Mucosa of descending colon (tissue), 3 donors: ENCODE results near the gene ZNF804B. TPM values are rescaled to one million over a fixed set of nuclear protein-coding genes. Genes with fewer than 3 reads are reported as not detected.

Source experiments
- ATAC-seq: fragments of 200-7000 bp; cut with Tn5 transposase; one replicate; pipeline ENCODE4 v1.9.1; 2020; ENCODE audit warnings: mild to moderate bottlenecking, moderate library complexity
- DNase-seq, 3 donors: peaks; one replicate each; pipeline ENCODE4 v3.0.0-alpha.2; 2020
- H3K36me3 ChIP-seq: fragments of 200-600 bp; one replicate; pipeline ENCODE4 v1.8.0; 2021; ENCODE audit warnings: low read depth, mild to moderate bottlenecking
- H3K4me1 ChIP-seq: fragments of 200-600 bp; one replicate; pipeline ENCODE4 v1.8.0; 2021; ENCODE audit warnings: low read depth, mild to moderate bottlenecking
- H3K4me3 ChIP-seq: fragments of 200-600 bp; one replicate; pipeline ENCODE4 v1.8.0; 2021; ENCODE audit warnings: mild to moderate bottlenecking
- H3K9me3 ChIP-seq: fragments of 200-600 bp; one replicate; pipeline ENCODE4 v1.8.0; 2021; ENCODE audit warnings: mild to moderate bottlenecking
- intact Hi-C, 2 donors: fragments of 100-400 bp; cut with DNase I in 1 of 2; cut with micrococcal nuclease in 1 of 2; formaldehyde crosslinking; loops; one replicate each; pipeline versions ENCODE4 v1.11.0 to v1.11.1; 2022; cut with DNase I, micrococcal nuclease
- total RNA-seq, 3 donors: library from RNA; stranded (reverse); fragmentation: NEBNext Ultra II Directional in 2 of 3; extraction: Animal tissue kit (Norgen Biotek cat#: 25700) in 2 of 3; gene quantifications; one replicate each; pipeline versions ENCODE4 v1.2.1 to v1.2.4, GENCODE V29; 2021 to 2023
- TF ChIP-seq, protein P1 (sequence below): fragments of 200-600 bp; IDR thresholded peaks from one replicate; pipeline ENCODE4 v1.8.0; 2022; ENCODE audit warnings: antibody characterized with exemption, mild to moderate bottlenecking
- donor health status: DM: no; HTN: no; CAD: no; lungs with moderate emphysema.
- donor health status: DM: no; HTN: no; CAD: no.
- donor health status: DM: no; HTN: yes; CAD: no.

The ZNF804B gene
- total RNA-seq, 3 donors from 2014 or later = 0.06 TPM; not detected in 2

DNA sequence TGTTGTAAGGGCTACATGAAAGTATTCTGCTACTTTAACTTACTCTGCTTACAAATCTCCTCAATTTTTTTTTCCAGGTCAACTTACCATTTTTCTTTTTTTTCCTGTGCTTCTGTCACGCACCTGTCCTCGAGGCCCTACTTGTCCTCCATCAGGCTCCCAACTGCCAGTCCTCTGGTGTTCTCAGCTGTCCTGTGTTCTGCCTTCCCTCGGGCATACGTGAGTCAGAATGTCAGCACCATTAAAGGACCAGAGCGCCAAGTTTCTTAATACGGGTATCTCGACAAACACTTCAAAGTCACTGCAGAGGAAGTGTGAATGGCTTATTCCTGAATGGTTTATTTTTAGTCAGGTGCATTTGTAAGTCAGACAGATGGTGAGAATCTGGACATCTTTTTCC is 36.1 kb downstream of the ZNF804B start, which contains the start of gene TEX47:
Gene TEX47 (minus strand): TSS at position 185 of the 400 bp plus-strand sequence. CDS start 795 bp downstream, outside the sequence.
- intact Hi-C loops = no loop called here
- no peaks in the 10 kb centered on the region for H3K4me1 ChIP-seq
- DNase-seq = no peak
- H3K9me3 ChIP-seq = no peaks in the 10 kb centered on the region
- TF ChIP-seq, protein P1, sequence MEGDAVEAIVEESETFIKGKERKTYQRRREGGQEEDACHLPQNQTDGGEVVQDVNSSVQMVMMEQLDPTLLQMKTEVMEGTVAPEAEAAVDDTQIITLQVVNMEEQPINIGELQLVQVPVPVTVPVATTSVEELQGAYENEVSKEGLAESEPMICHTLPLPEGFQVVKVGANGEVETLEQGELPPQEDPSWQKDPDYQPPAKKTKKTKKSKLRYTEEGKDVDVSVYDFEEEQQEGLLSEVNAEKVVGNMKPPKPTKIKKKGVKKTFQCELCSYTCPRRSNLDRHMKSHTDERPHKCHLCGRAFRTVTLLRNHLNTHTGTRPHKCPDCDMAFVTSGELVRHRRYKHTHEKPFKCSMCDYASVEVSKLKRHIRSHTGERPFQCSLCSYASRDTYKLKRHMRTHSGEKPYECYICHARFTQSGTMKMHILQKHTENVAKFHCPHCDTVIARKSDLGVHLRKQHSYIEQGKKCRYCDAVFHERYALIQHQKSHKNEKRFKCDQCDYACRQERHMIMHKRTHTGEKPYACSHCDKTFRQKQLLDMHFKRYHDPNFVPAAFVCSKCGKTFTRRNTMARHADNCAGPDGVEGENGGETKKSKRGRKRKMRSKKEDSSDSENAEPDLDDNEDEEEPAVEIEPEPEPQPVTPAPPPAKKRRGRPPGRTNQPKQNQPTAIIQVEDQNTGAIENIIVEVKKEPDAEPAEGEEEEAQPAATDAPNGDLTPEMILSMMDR = no peak
- ATAC-seq = no peak
- no peak within 1 kb of the TSS for H3K4me3 ChIP-seq
- H3K36me3 ChIP-seq = no peaks in the 10 kb centered on the region

DNA sequence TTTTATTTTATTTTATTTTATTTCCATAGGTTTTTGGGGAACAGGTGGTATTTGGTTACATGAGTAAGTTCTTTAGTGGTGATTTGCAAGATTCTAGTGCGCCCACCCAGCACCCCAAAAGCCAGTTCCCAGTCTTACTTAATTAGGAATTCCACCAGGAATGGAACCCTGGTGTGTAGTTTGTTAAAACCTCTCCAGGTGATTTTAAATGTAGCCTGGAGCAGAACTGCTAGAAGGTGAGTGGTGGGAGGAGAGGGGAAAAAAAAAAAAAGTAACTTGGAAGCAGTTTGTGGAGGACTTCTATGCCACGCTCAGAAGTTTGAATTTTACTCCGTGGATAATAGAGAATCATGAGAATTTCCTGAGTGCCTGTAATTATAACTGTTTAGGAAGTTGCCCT is 41.5 kb downstream of the ZNF804B start:
- DNase-seq (no peak), ATAC-seq (no peak)
- Histone ChIP-seq H3K36me3 (no peaks in the 10 kb centered on the region), H3K4me1 (no peaks in the 10 kb centered on the region), H3K4me3 (no peak overlapping the region), H3K9me3 (no peaks in the 10 kb centered on the region)
- intact Hi-C loops = no loop called here
- TF ChIP-seq, protein P1 = no peak

GRCh38 chr7:88806280-88807037 is 47.0 kb downstream of the ZNF804B start:
- Histone ChIP-seq H3K4me1 (no peaks in the 10 kb centered on the region), H3K36me3 (no peaks in the 10 kb centered on the region), H3K9me3 (no peaks in the 10 kb centered on the region), H3K4me3 (no peak overlapping the region)
- TF ChIP-seq, protein P1 = no peak
- intact Hi-C loops = no loop called here
- no peak for ATAC-seq
- DNase-seq = no peak

- DNase-seq = no peak
- intact Hi-C loops = no loop called here
- TF ChIP-seq, protein P1 = no peak
- ATAC-seq = no peak
- H3K4me3 ChIP-seq = no peak overlapping the region
- H3K4me1 ChIP-seq = no peaks in the 10 kb centered on the region
- no peaks in the 10 kb centered on the region for H3K36me3 ChIP-seq
- H3K9me3 ChIP-seq = no peaks in the 10 kb centered on the region
These were observed 59.1 kb downstream of the ZNF804B start for GRCh38 chr7:88818552-88818951.

DNA sequence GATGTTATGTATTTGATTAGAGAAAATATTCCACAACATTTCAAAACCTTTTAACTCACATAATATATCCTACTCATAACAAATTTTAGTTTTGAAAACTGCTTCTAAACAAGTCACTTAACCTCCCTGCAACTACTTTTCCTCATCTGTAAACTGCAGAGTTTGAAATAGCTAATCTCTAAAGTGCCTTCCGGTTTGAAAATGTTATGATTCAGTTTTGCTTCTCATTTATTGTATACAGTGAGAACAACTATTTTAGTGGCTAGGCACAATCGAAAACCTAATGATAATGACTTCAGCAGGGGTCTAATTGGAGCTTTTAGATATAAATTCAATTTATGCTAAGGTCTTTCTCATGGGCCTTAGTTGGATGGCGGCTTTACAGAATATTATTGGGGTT is 66.7 kb downstream of the ZNF804B start:
- H3K4me3 ChIP-seq = no peak overlapping the region
- DNase-seq (no peak), ATAC-seq (no peak)
- no peaks in the 10 kb centered on the region for H3K4me1 ChIP-seq
- no peaks in the 10 kb centered on the region for H3K36me3 ChIP-seq
- no peaks in the 10 kb centered on the region for H3K9me3 ChIP-seq
- intact Hi-C loops = no loop called here
- TF ChIP-seq, protein P1 = no peak
